HEK293 (cell line): Measurements from ENCODE around the gene INHA.

Source experiments
- CTCF ChIA-PET: fragments of 350-600 bp; formaldehyde crosslinking; extraction: SDS; loops from one replicate; lab custom pipeline; 2021; ENCODE audit warnings: antibody characterized with exemption; lab: Yijun Ruan, JAX
- POLR2A ChIA-PET: fragments of 300-600 bp; formaldehyde crosslinking; extraction: SDS; loops from one replicate; lab custom pipeline; 2020; ENCODE audit warnings: antibody characterized with exemption, inconsistent platforms; lab: Yijun Ruan, JAX
- H3K27ac ChIP-seq: fragments of 200-500 bp; sonication (Bioruptor generic); 2 replicates; pipeline ENCODE4 v1.5.1; 2014; ENCODE audit warnings: low read depth, low read length, control low read depth, inconsistent platforms; ENCODE audit errors: extremely low read depth
- H3K36me3 ChIP-seq, 2 experiments: fragments of 200-500 bp in 1 of 2; sonication (Bioruptor generic) in 1 of 2; 1 replicate in 1 of 2; 2 replicates in 1 of 2; pipeline ENCODE4 v1.5.1; 2014 to 2017; ENCODE audit warnings: inconsistent platforms in 2 of 2, low read length in 2 of 2; ENCODE audit not compliant: control insufficient read depth in 2 of 2, insufficient read depth in 1 of 2
- H3K4me1 ChIP-seq: fragments of 200-500 bp; sonication (Bioruptor generic); 2 replicates; pipeline ENCODE4 v1.5.1; 2014; ENCODE audit warnings: mild to moderate bottlenecking, low read length, inconsistent platforms; ENCODE audit not compliant: control insufficient read depth, insufficient read depth
- H3K4me3 ChIP-seq: 2 replicates; pipeline ENCODE4 v1.5.1; 2011; ENCODE audit warnings: low read depth, mild to moderate bottlenecking, control low read depth, low read length, moderate library complexity
- H3K9me3 ChIP-seq: fragments of 200-500 bp; sonication (Bioruptor generic); 2 replicates; pipeline ENCODE4 v1.5.1; 2014; ENCODE audit warnings: low read depth, low read length, inconsistent platforms; ENCODE audit not compliant: control insufficient read depth, insufficient read depth
- BCL11B ChIP-seq: fragments of 450-650 bp; formaldehyde crosslinking; IDR thresholded peaks from 2 replicates; pipeline ENCODE4 v1.5.1; 2016; ENCODE audit warnings: low read depth, missing biosample characterization, missing genetic modification characterization
- EGR2 ChIP-seq: fragments of 450-650 bp; formaldehyde crosslinking; IDR thresholded peaks from 2 replicates; pipeline ENCODE4 v1.5.1; 2016; ENCODE audit warnings: low read depth, missing biosample characterization, missing genetic modification characterization
- HIC1 ChIP-seq: fragments of 450-650 bp; formaldehyde crosslinking; IDR thresholded peaks from 2 replicates; pipeline ENCODE4 v1.5.1; 2016; ENCODE audit warnings: missing biosample characterization, missing genetic modification characterization
- PBX3 ChIP-seq: sonication (generic); formaldehyde crosslinking; IDR thresholded peaks from 2 replicates; pipeline ENCODE4 v1.8.1; 2022; ENCODE audit warnings: mild to moderate bottlenecking, moderate library complexity, missing genetic modification reagents
- SP7 ChIP-seq: fragments of 450-650 bp; formaldehyde crosslinking; IDR thresholded peaks from 2 replicates; pipeline ENCODE4 v1.5.1; 2016; ENCODE audit warnings: missing biosample characterization, missing genetic modification characterization
- ZBTB10 ChIP-seq: fragments of 450-650 bp; formaldehyde crosslinking; IDR thresholded peaks from 2 replicates; pipeline ENCODE4 v1.5.1; 2016; ENCODE audit warnings: missing biosample characterization, missing genetic modification characterization
- ZBTB17 ChIP-seq: fragments of 450-650 bp; formaldehyde crosslinking; IDR thresholded peaks from 2 replicates; pipeline ENCODE4 v1.5.1; 2016; ENCODE audit warnings: missing biosample characterization, missing genetic modification characterization
- ZFHX2 ChIP-seq: fragments of 450-650 bp; formaldehyde crosslinking; conservative IDR thresholded peaks from 2 replicates; pipeline ENCODE4 v1.5.1; 2016; ENCODE audit warnings: missing biosample characterization, missing genetic modification characterization
- ZIC2 ChIP-seq: fragments of 450-650 bp; formaldehyde crosslinking; IDR thresholded peaks from 2 replicates; pipeline ENCODE4 v1.5.1; 2016; ENCODE audit warnings: missing biosample characterization, missing genetic modification characterization
- ZNF112 ChIP-seq: fragments of 450-650 bp; formaldehyde crosslinking; IDR thresholded peaks from 2 replicates; pipeline ENCODE4 v1.5.0; 2017; ENCODE audit warnings: missing biosample characterization, missing genetic modification characterization
- ZNF155 ChIP-seq: fragments of 450-650 bp; formaldehyde crosslinking; IDR thresholded peaks from 2 replicates; pipeline ENCODE4 v1.5.1; 2016; ENCODE audit warnings: missing biosample characterization, missing genetic modification characterization
- ZNF518A ChIP-seq: fragments of 450-650 bp; formaldehyde crosslinking; conservative IDR thresholded peaks from 2 replicates; pipeline ENCODE4 v1.5.1; 2016; ENCODE audit warnings: low read depth, missing biosample characterization, missing genetic modification characterization
- ZNF521 ChIP-seq: fragments of 450-650 bp; formaldehyde crosslinking; IDR thresholded peaks from 2 replicates; pipeline ENCODE4 v1.5.1; 2017; ENCODE audit warnings: missing biosample characterization, mild to moderate bottlenecking, missing genetic modification characterization
- ZNF561 ChIP-seq: fragments of 450-650 bp; IDR thresholded peaks from 2 replicates; pipeline ENCODE4 v1.5.1; 2018; ENCODE audit warnings: missing biosample characterization, missing genetic modification characterization, borderline replicate concordance
- ZNF658 ChIP-seq: fragments of 450-650 bp; formaldehyde crosslinking; IDR thresholded peaks from 2 replicates; pipeline ENCODE4; 2016; ENCODE audit warnings: missing biosample characterization, missing genetic modification characterization
- ZNF776 ChIP-seq: fragments of 450-650 bp; formaldehyde crosslinking; IDR thresholded peaks from 2 replicates; pipeline ENCODE4 v1.5.0; 2017; ENCODE audit warnings: missing biosample characterization, missing genetic modification characterization, borderline replicate concordance
- ZNF792 ChIP-seq: fragments of 450-650 bp; formaldehyde crosslinking; IDR thresholded peaks from 2 replicates; pipeline ENCODE4 v1.5.1; 2016; ENCODE audit warnings: missing biosample characterization, missing genetic modification characterization
- TF ChIP-seq, protein P1 (sequence below): fragments of 450-650 bp; formaldehyde crosslinking; IDR thresholded peaks from 2 replicates; pipeline ENCODE4 v1.5.1; 2016; ENCODE audit warnings: missing biosample characterization, missing genetic modification characterization, borderline replicate concordance

The INHA gene

DNA sequence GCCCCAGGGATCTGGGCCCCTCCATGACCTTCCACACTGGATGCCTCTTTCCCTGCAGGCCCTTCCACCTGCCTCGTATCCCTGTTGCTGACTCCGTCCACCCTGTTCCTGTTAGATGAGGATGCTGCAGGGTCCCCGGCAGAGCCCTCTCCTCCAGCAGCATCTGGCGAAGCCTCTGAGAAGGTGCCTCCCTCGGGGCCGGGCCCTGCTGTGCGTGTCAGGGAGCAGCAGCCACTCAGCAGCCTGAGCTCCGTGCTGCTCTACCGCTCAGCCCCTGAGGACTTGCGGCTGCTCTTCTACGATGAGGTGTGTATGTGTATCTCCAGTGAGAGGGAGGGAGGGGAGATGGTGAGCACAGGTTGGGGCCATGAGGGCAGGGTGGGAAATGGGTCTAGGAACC, 42.9 kb downstream of the INHA start (continued):
- TF ChIP-seq ZFHX2 = no peak
- no peak for TF ChIP-seq PBX3 (CRISPR knock-in tag)
- TF ChIP-seq, all 188 proteins: peak for 0

- Histone ChIP-seq H3K36me3 (peaks cover 0 to 48% of the 10 kb centered on the region in 2 experiments; a peak in 1 of 3 replicates), H3K4me3 (no peak overlapping the region), H3K27ac (no peak overlapping the region), H3K4me1 (no peaks in the 10 kb centered on the region), H3K9me3 (no peaks in the 10 kb centered on the region)
- POLR2A ChIA-PET = no interaction called here
- CTCF ChIA-PET = interaction anchor here (1.2 to 1.3 kb wide), 2 partner anchors 27 to 73 kb away, joined by 3 to 6 read pairs; no protein-coding TSS in a partner anchor
- TF ChIP-seq ZNF521 (tag by site-specific recombination) (no peak), ZNF112 (no peak), ZNF658 (tag by site-specific recombination) (no peak), ZBTB17 (tag by site-specific recombination) (no peak), ZNF518A (no peak), ZNF776 (tag by site-specific recombination) (no peak), BCL11B (tag by site-specific recombination) (no peak), ZNF561 (tag by site-specific recombination) (no peak), HIC1 (no peak), ZBTB10 (tag by site-specific recombination) (no peak), EGR2 (no peak), SP7 (tag by site-specific recombination) (no peak), ZNF792 (tag by site-specific recombination) (no peak), ZIC2 (tag by site-specific recombination) (no peak), ZNF155 (tag by site-specific recombination) (no peak)
- TF ChIP-seq, protein P1, sequence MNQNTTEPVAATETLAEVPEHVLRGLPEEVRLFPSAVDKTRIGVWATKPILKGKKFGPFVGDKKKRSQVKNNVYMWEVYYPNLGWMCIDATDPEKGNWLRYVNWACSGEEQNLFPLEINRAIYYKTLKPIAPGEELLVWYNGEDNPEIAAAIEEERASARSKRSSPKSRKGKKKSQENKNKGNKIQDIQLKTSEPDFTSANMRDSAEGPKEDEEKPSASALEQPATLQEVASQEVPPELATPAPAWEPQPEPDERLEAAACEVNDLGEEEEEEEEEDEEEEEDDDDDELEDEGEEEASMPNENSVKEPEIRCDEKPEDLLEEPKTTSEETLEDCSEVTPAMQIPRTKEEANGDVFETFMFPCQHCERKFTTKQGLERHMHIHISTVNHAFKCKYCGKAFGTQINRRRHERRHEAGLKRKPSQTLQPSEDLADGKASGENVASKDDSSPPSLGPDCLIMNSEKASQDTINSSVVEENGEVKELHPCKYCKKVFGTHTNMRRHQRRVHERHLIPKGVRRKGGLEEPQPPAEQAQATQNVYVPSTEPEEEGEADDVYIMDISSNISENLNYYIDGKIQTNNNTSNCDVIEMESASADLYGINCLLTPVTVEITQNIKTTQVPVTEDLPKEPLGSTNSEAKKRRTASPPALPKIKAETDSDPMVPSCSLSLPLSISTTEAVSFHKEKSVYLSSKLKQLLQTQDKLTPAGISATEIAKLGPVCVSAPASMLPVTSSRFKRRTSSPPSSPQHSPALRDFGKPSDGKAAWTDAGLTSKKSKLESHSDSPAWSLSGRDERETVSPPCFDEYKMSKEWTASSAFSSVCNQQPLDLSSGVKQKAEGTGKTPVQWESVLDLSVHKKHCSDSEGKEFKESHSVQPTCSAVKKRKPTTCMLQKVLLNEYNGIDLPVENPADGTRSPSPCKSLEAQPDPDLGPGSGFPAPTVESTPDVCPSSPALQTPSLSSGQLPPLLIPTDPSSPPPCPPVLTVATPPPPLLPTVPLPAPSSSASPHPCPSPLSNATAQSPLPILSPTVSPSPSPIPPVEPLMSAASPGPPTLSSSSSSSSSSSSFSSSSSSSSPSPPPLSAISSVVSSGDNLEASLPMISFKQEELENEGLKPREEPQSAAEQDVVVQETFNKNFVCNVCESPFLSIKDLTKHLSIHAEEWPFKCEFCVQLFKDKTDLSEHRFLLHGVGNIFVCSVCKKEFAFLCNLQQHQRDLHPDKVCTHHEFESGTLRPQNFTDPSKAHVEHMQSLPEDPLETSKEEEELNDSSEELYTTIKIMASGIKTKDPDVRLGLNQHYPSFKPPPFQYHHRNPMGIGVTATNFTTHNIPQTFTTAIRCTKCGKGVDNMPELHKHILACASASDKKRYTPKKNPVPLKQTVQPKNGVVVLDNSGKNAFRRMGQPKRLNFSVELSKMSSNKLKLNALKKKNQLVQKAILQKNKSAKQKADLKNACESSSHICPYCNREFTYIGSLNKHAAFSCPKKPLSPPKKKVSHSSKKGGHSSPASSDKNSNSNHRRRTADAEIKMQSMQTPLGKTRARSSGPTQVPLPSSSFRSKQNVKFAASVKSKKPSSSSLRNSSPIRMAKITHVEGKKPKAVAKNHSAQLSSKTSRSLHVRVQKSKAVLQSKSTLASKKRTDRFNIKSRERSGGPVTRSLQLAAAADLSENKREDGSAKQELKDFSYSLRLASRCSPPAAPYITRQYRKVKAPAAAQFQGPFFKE = no peak
These were observed 43.8 kb downstream of the INHA start for GRCh38 chr2:219615894-219616293.
